Measurements from ENCODE around the gene PIP5K1C.
"Not testable (repeated sequence)": the region's sequence is repeated elsewhere in the genome, so short reads cannot be mapped to it uniquely, and the experiment has no call there.

PIP5K1C gene

DNA sequence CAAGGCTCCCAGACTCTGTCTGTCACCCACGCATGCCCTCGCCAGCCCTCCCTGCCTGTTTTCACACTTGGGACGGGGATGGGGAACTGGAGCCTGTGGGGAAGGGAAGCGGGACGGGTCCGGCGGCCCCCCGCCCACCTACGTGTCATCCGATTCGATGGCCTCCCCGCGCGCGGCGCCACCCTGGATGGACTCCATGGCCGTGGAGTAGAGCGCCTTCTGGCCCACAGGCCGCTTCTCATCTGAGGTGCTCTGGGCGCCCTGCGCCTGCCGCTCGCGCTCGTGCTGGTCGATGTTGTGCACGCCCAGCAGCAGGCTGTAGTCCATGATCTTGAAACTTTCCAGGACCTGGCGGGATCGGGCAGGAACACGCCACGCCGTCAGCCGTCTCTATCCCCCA, 48.6 kb downstream of the PIP5K1C start:
- TF ChIP-seq, protein P1, sequence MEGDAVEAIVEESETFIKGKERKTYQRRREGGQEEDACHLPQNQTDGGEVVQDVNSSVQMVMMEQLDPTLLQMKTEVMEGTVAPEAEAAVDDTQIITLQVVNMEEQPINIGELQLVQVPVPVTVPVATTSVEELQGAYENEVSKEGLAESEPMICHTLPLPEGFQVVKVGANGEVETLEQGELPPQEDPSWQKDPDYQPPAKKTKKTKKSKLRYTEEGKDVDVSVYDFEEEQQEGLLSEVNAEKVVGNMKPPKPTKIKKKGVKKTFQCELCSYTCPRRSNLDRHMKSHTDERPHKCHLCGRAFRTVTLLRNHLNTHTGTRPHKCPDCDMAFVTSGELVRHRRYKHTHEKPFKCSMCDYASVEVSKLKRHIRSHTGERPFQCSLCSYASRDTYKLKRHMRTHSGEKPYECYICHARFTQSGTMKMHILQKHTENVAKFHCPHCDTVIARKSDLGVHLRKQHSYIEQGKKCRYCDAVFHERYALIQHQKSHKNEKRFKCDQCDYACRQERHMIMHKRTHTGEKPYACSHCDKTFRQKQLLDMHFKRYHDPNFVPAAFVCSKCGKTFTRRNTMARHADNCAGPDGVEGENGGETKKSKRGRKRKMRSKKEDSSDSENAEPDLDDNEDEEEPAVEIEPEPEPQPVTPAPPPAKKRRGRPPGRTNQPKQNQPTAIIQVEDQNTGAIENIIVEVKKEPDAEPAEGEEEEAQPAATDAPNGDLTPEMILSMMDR (IDR thresholded peaks at IDR 0.05; ENCODE audit: unreplicated experiment in 3 of 3), result no peak
- Mint-ChIP-seq H3K4me1 (no peaks in the 10 kb centered on the region), H3K27ac (no peak overlapping the region), H3K36me3 (ENCODE audit: low read depth) (peaks cover 10% of the 10 kb centered on the region), H3K27me3 (ENCODE audit: low read depth) (no peaks in the 10 kb centered on the region), H3K4me3 (no peak overlapping the region), H3K9me3 (no peaks in the 10 kb centered on the region)

DNA sequence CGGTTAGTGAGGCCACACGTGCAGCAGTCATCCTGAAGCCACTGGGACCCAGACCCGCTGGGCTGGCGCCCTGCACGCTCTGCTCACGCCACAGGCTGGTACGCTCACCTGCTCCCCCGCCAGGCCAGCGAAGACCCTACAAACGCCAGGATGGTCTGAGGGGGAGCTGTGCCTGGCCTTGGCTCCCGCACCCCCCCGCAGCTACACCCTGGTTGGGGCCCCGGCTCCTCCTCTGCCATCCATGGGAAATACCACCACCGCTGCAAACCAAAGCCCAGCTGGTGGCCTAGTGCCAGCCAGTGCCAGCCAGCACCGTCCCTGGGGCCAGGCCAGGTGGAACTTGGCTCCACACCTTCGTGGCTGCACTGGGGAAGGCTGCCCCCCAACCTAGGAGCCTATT, 50.4 kb downstream of the PIP5K1C start:
- H3K4me1 Mint-ChIP-seq, result no peaks in the 10 kb centered on the region
- H3K36me3 Mint-ChIP-seq (ENCODE audit: low read depth), result peaks cover 9% of the 10 kb centered on the region
- H3K9me3 Mint-ChIP-seq, result no peaks in the 10 kb centered on the region
- TF ChIP-seq, protein P1 (IDR thresholded peaks at IDR 0.05; ENCODE audit: unreplicated experiment in 3 of 3), result no peak
- H3K4me3 Mint-ChIP-seq, result no peak overlapping the region
- H3K27ac Mint-ChIP-seq, result no peak overlapping the region
- H3K27me3 Mint-ChIP-seq (ENCODE audit: low read depth), result no peaks in the 10 kb centered on the region

DNA sequence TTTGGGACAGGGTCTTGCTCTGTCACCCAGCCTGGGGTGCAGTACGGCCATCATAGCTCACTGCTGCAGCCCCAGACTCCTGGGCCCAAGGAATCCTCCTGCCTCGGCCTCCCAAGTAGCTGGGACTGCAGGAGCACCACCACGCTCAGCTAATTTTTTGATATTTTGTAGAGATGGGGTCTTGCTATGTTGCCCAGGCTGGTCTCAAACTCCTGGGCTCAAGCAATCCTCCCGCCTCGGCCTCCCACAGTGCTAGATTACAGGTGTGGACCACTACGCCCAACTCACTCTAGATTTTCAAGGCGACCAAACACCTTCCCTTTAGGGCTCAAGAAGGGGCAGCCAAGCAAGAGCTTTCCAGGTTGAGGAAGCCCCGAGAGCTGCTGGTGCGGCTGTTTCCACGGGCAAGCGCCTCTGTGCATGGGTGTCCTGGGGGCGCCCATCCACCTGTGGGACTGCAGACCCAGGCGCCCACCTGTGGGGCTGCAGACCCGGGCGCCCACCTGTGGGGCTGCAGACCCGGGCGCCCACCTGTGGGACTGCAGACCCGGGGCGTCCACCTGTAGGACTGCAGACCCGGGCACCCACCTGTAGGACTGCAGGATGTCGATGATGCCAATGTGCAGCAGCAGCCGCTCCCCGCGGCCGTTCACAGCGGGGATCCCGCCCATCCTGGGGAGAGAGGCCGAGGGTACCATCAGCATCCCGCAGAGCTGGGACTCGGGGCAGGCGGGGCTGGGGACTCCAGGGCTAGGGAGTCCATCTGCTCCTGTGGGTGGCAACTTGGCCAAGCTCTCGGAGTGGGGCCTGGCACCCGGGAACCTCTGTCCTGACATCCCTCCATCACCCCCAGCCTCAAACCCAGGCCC, 52.0 kb downstream of the PIP5K1C start:
- H3K27ac Mint-ChIP-seq, result no peak overlapping the region
- peaks cover 9% of the 10 kb centered on the region for H3K36me3 Mint-ChIP-seq (ENCODE audit: low read depth)
- no peaks in the 10 kb centered on the region for H3K27me3 Mint-ChIP-seq (ENCODE audit: low read depth)
- TF ChIP-seq, protein P1 (IDR thresholded peaks at IDR 0.05; ENCODE audit: unreplicated experiment in 3 of 3), result no peak
- no peaks in the 10 kb centered on the region for H3K9me3 Mint-ChIP-seq
- no peaks in the 10 kb centered on the region for H3K4me1 Mint-ChIP-seq
- no peak overlapping the region for H3K4me3 Mint-ChIP-seq

DNA sequence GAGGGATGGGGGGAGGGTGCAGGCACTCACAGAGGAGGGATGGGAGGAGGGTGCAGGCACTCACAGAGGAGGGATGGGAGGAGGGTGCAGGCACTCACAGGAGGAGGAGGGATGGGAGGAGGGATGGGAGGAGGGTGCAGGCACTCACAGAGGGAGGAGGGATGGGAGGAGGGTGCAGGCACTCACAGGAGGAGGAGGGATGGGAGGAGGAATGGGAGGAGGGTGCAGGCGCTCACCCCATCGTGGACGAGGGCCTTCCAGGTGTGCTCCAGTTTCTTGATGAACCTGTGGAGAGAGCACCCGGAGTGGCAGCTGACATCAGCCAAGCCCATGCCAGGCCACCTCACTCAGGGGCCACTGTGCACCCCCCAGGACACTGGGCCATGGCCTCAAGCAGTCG, 53.2 kb downstream of the PIP5K1C start:
- H3K4me3 Mint-ChIP-seq; H3K27me3 Mint-ChIP-seq (ENCODE audit: low read depth); H3K36me3 Mint-ChIP-seq (ENCODE audit: low read depth); H3K9me3 Mint-ChIP-seq; H3K27ac Mint-ChIP-seq; H3K4me1 Mint-ChIP-seq: not testable (repeated sequence)

DNA sequence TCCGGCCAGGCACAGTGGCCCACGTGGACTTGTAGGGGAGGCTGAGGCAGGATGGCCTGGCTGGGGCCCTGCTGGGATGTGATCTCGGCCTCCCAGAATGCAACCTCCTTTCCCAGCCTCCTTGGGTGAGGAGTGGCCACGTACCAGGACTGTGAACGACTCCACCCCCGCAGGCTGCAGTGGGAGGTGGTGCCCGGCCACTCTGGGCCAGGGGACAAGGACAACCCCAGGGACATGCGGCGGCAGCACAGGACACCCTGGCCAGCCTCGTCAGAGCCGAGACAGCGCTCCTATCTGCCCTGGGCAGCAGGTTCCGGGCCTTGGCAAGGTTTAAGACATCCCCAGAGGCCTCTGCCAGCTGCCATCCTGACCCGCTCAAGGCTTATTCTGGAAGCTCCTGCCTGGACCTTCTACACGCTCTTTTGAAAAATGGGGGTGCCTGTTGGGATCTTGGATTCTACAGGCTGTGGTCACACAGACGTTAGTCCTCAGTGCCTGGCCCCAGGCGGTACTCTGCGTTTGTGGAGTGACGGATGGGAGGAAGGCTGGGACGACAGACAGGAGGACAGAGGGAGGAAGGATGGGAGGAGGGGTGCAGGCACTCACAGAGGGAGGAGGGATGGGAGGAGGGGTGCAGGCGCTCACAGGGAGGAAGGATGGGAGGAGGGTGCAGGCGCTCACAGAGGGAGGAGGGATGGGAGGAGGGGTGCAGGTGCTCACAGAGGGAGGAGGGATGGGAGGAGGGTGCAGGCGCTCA, 53.8 kb downstream of the PIP5K1C start:
- peaks cover 9% of the 10 kb centered on the region for H3K36me3 Mint-ChIP-seq (ENCODE audit: low read depth)
- H3K9me3 Mint-ChIP-seq, result no peaks in the 10 kb centered on the region
- no peaks in the 10 kb centered on the region for H3K4me1 Mint-ChIP-seq
- no peak overlapping the region for H3K4me3 Mint-ChIP-seq
- no peak overlapping the region for H3K27ac Mint-ChIP-seq
- TF ChIP-seq, protein P1 (IDR thresholded peaks at IDR 0.05; ENCODE audit: unreplicated experiment in 3 of 3), result no peak
- no peaks in the 10 kb centered on the region for H3K27me3 Mint-ChIP-seq (ENCODE audit: low read depth)

DNA sequence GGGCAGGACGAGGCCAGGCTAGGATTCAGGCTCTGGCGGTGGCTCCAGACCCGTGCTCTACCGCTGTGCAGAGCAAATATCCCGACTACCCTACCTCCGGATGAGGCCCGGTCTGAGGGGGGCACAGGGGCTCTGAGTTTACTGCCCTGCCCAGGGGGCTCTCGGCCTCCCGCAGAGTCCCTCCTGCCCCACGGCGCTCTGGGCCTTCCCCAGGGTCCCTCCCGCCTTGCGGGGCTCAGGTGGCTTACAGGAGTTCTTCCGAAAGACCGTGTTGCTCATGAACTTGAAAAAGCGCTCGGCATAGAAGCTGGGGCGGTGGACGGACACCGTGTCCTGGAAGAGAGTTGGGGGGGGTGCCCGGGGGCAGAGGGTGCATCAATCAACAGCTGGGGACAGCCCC, 54.5 kb downstream of the PIP5K1C start:
- TF ChIP-seq, protein P1 (IDR thresholded peaks at IDR 0.05; ENCODE audit: unreplicated experiment in 3 of 3), result no peak
- Mint-ChIP-seq H3K27me3 (ENCODE audit: low read depth) (no peaks in the 10 kb centered on the region), H3K27ac (no peak overlapping the region)

More for the DNA sequence above, 54.5 kb downstream of the PIP5K1C start:
- no peaks in the 10 kb centered on the region for H3K9me3 Mint-ChIP-seq
- peaks cover 4% of the 10 kb centered on the region for H3K36me3 Mint-ChIP-seq (ENCODE audit: low read depth)
- H3K4me3 Mint-ChIP-seq, result no peak overlapping the region
- no peaks in the 10 kb centered on the region for H3K4me1 Mint-ChIP-seq
